Measurements from ENCODE around the gene GUK1.

DNA sequence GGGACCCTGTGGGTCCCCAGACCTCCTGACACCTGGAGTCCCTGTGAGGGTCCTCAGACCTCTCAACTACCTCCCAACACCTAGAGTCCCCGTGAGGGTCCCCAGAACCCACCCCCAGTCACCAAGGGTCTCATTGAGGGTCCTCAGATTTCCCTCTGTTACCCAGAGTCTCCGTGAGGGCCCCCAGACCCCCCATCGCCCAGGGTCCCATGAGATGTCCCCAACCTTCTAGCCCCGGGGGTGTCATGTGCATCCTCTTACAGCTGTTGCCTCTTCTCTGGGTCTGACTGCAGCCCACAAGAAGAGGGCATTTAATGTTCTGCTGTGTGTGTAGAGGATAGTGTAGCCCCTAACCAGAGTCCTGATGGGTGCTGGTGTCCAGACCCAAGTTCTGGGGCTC, 7.7 kb downstream of the GUK1 start:
- no peak for TF ChIP-seq MYC (IDR thresholded peaks at IDR 0.05; ENCODE audit: low read depth, low read length)
- TF ChIP-seq, protein P1, sequence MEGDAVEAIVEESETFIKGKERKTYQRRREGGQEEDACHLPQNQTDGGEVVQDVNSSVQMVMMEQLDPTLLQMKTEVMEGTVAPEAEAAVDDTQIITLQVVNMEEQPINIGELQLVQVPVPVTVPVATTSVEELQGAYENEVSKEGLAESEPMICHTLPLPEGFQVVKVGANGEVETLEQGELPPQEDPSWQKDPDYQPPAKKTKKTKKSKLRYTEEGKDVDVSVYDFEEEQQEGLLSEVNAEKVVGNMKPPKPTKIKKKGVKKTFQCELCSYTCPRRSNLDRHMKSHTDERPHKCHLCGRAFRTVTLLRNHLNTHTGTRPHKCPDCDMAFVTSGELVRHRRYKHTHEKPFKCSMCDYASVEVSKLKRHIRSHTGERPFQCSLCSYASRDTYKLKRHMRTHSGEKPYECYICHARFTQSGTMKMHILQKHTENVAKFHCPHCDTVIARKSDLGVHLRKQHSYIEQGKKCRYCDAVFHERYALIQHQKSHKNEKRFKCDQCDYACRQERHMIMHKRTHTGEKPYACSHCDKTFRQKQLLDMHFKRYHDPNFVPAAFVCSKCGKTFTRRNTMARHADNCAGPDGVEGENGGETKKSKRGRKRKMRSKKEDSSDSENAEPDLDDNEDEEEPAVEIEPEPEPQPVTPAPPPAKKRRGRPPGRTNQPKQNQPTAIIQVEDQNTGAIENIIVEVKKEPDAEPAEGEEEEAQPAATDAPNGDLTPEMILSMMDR (IDR thresholded peaks at IDR 0.05; ENCODE audit: low read depth, low read length) = no peak
- TF ChIP-seq POLR2A (IDR thresholded peaks at IDR 0.05; ENCODE audit: extremely low read depth, insufficient read length) = no peak
- TF ChIP-seq, protein P2, sequence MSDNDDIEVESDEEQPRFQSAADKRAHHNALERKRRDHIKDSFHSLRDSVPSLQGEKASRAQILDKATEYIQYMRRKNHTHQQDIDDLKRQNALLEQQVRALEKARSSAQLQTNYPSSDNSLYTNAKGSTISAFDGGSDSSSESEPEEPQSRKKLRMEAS (IDR thresholded peaks at IDR 0.05; ENCODE audit: low read depth, low read length) = no peak
